MM.1S (cell line): ENCODE data around the gene ZDHHC1.

ENCODE experiments used
- DNase-seq: peaks from one replicate; pipeline ENCODE4 v3.0.0-alpha.2; 2015
- H2AFZ ChIP-seq: fragments of 300-600 bp; sonication (generic); 2 replicates; pipeline ENCODE4 v1.6.0; 2016; ENCODE audit warnings: antibody characterized with exemption, low read length
- H3F3A ChIP-seq: fragments of 300-600 bp; sonication (generic); 2 replicates; pipeline ENCODE4 v1.6.1; 2016; ENCODE audit warnings: mild to moderate bottlenecking, antibody characterized with exemption, low read length, moderate library complexity, mixed read lengths; ENCODE audit not compliant: insufficient read depth
- H3K27ac ChIP-seq: fragments of 300-600 bp; sonication (generic); 2 replicates; pipeline ENCODE4 v1.5.1; 2016; ENCODE audit warnings: mild to moderate bottlenecking, low read length
- H3K27me3 ChIP-seq: fragments of 300-600 bp; sonication (generic); replicated peaks from 2 replicates; pipeline ENCODE4 v1.6.0; 2016; ENCODE audit warnings: low read length; ENCODE audit not compliant: insufficient read depth
- H3K36me3 ChIP-seq: fragments of 300-600 bp; sonication (generic); replicated peaks from 2 replicates; pipeline ENCODE4 v1.6.1; 2016; ENCODE audit warnings: mild to moderate bottlenecking, low read length, mixed read lengths; ENCODE audit not compliant: insufficient read depth
- H3K4me1 ChIP-seq: fragments of 300-600 bp; sonication (generic); 2 replicates; pipeline ENCODE4 v1.6.1; 2016; ENCODE audit warnings: low read length, mixed read lengths
- H3K4me2 ChIP-seq: fragments of 300-600 bp; sonication (generic); 2 replicates; pipeline ENCODE4 v1.6.0; 2016; ENCODE audit warnings: low read depth, low read length
- H3K4me3 ChIP-seq: fragments of 300-600 bp; sonication (generic); 2 replicates; pipeline ENCODE4 v1.5.1; 2016; ENCODE audit warnings: low read length, mixed read lengths
- H3K79me2 ChIP-seq: fragments of 300-600 bp; sonication (generic); 2 replicates; pipeline ENCODE4 v1.6.1; 2016; ENCODE audit warnings: mixed run types, low read length, mixed read lengths
- H3K9ac ChIP-seq: fragments of 300-600 bp; sonication (generic); 2 replicates; pipeline ENCODE4 v1.6.1; 2016; ENCODE audit warnings: low read length, mixed read lengths
- H3K9me2 ChIP-seq: fragments of 300-600 bp; sonication (generic); replicated peaks from 2 replicates; pipeline ENCODE4 v1.6.1; 2016; ENCODE audit warnings: mild to moderate bottlenecking, low read length, mixed read lengths; ENCODE audit not compliant: insufficient read depth
- H3K9me3 ChIP-seq: fragments of 300-600 bp; sonication (generic); replicated peaks from 2 replicates; pipeline ENCODE4 v1.6.1; 2016; ENCODE audit warnings: mild to moderate bottlenecking, low read length, mixed read lengths; ENCODE audit not compliant: insufficient read depth
- H4K20me1 ChIP-seq: fragments of 300-600 bp; sonication (generic); 2 replicates; pipeline ENCODE4 v1.6.1; 2016; ENCODE audit warnings: mild to moderate bottlenecking, low read length, moderate library complexity, mixed read lengths; ENCODE audit not compliant: insufficient read depth
- CTCF ChIP-seq: fragments of 300-600 bp; sonication (generic); IDR thresholded peaks from 2 replicates; pipeline ENCODE4 v1.5.1; 2016; ENCODE audit warnings: antibody characterized with exemption, low read length, mixed read lengths
- EZH2 ChIP-seq: fragments of 300-600 bp; sonication (generic); optimal IDR thresholded peaks from 2 replicates; pipeline ENCODE3; 2017; ENCODE audit warnings: low read depth, mild to moderate bottlenecking, antibody characterized with exemption, low read length, mixed read lengths
- EZH2phosphoT487 ChIP-seq: fragments of 300-600 bp; sonication (generic); IDR thresholded peaks from 2 replicates; pipeline ENCODE4 v1.6.1; 2018; ENCODE audit warnings: antibody characterized with exemption, low read length

The ZDHHC1 gene

DNA sequence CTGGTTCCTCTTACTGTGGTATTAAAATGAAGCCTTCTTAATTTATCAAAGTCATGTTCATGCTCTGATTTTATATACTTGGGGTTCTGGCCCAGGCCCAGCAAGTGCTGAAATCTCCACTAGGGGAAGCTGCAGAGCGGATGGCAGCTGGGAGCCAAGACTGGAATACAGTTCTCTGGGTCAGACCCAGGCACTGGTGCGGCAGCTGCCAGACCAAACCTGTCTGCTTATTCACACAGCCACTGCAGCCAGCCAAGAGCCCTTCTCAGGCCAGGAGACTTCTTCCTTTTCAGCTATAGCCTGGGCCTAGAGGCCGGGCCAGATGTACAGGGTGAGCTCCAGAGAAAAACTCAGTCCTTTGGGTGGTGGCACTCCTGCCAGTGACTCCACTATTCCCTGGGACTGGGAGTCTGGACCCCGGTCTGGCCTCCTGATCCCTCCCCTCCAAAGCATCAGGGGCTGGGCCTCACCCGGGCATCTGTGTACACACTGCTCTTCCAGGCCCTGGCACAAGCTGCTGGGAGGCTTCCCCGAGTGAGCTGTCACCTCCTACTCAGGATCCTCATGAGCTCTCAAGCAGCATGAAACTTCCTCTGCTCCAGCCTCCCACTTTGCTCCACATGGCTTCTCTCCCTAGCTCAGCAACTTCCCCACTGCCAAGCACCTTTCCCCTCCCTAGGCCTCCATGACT, 40.3 kb upstream of the ZDHHC1 start:
- no peaks in the 10 kb centered on the region for H4K20me1 ChIP-seq
- H3K27ac ChIP-seq, result no peak overlapping the region
- no peak for TF ChIP-seq EZH2phosphoT487
- TF ChIP-seq EZH2, result no peak
- TF ChIP-seq CTCF, result no peak
- no peaks in the 10 kb centered on the region for H3K36me3 ChIP-seq
- no peak overlapping the region for H3K4me3 ChIP-seq
- H3F3A ChIP-seq, result no peaks in the 10 kb centered on the region; the same call in 1 of the 2 replicates
- H3K4me1 ChIP-seq, result no peaks in the 10 kb centered on the region
- no peaks in the 10 kb centered on the region for H3K9me3 ChIP-seq
- DNase-seq, result no peak
- H2AFZ ChIP-seq, result no peak overlapping the region
- no peaks in the 10 kb centered on the region for H3K9me2 ChIP-seq
- H3K79me2 ChIP-seq, result peaks cover 47% of the 10 kb centered on the region
- H3K4me2 ChIP-seq, result no peak overlapping the region
- no peaks in the 10 kb centered on the region for H3K27me3 ChIP-seq
- H3K9ac ChIP-seq, result no peak overlapping the region

DNA sequence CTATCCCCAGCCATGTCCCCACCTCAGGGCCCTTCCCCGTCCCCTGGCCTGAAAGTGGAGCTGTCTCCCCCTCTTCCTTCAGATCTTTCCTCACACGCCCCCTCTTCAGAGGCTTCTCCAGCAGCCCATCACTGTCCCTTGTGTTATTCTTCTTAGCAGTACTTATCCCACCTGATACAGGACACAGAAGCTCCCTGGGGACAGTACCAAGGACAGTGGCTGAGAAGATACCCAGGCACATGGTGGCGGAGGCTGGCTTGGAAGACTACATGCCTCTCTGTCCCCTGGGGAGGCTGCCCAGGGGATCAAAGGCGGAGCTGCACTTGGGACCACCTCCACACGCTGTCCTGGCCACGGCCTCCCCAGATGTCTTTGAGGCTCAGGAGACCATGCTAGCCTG, 38.6 kb upstream of the ZDHHC1 start:
- Histone ChIP-seq H3K27me3 (no peaks in the 10 kb centered on the region), H3F3A (no peaks in the 10 kb centered on the region; the same call in 1 of the 2 replicates), H3K27ac (no peak overlapping the region), H3K9me2 (no peaks in the 10 kb centered on the region), H3K9ac (no peak overlapping the region), H3K9me3 (no peaks in the 10 kb centered on the region), H3K36me3 (no peaks in the 10 kb centered on the region), H4K20me1 (no peaks in the 10 kb centered on the region), H3K4me2 (no peak overlapping the region), H3K4me1 (no peaks in the 10 kb centered on the region), H3K79me2 (peaks cover 30% of the 10 kb centered on the region), H3K4me3 (no peak overlapping the region), H2AFZ (no peak overlapping the region)
- DNase-seq, result no peak
- no peak for TF ChIP-seq EZH2
- TF ChIP-seq CTCF, result no peak
- no peak for TF ChIP-seq EZH2phosphoT487

DNA sequence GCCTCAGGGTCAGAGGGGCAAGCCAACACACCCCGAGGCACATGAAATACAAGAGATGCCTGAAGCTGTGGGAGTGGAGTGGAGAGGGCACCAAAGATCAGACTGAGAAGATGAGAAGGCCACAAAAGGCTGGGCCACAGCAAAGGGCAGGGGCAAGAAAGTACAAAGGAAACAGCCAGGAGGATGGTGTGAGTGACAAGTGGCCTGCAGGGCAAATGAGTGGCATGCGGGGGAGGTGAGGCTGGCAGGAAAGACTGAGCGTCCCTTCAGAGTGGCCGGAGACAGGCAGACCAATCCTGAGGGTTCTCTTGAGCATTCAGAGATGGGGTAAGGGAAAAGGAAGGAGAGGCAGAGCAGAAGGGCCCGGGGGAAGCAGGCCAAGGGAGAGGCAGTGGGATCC, 37.8 kb upstream of the ZDHHC1 start:
- Histone ChIP-seq H3F3A (no peaks in the 10 kb centered on the region; the same call in 1 of the 2 replicates), H2AFZ (no peak overlapping the region), H3K27ac (no peak overlapping the region), H3K9me3 (no peaks in the 10 kb centered on the region), H3K27me3 (no peaks in the 10 kb centered on the region), H4K20me1 (no peaks in the 10 kb centered on the region), H3K4me3 (no peak overlapping the region), H3K4me2 (no peak overlapping the region), H3K9me2 (no peaks in the 10 kb centered on the region), H3K9ac (no peak overlapping the region), H3K79me2 (peaks cover 25% of the 10 kb centered on the region; the same call in 1 of the 2 replicates), H3K4me1 (no peaks in the 10 kb centered on the region), H3K36me3 (no peaks in the 10 kb centered on the region)
- TF ChIP-seq EZH2 (no peak), EZH2phosphoT487 (no peak), CTCF (no peak)
- no peak for DNase-seq
